BJ (cell line): ENCODE results near the gene SLC11A1. TPM values are rescaled to one million over a fixed set of nuclear protein-coding genes. Genes with fewer than 3 reads are reported as not detected.

Experiments
- CTCF ChIA-PET: fragments of 350-600 bp; formaldehyde crosslinking; extraction: SDS; loops from one replicate; lab custom pipeline; 2021; ENCODE audit warnings: antibody characterized with exemption, inconsistent platforms; lab: Yijun Ruan, JAX
- POLR2A ChIA-PET: fragments of 300-600 bp; sonication (Branson Sonifier 250); formaldehyde crosslinking; extraction: SDS; loops from one replicate; lab custom pipeline; 2021; ENCODE audit warnings: antibody characterized with exemption; lab: Charles Lee
- DNase-seq: peaks from one replicate; pipeline ENCODE4 v3.0.0-alpha.2; 2011; ENCODE audit warnings: low read depth
- H3K27me3 ChIP-seq: 2 replicates; pipeline ENCODE4 v1.6.0; 2011; ENCODE audit warnings: low read length; ENCODE audit not compliant: control insufficient read depth, insufficient read depth
- H3K36me3 ChIP-seq: 2 replicates; pipeline ENCODE4 v1.5.1; 2011; ENCODE audit warnings: low read length; ENCODE audit not compliant: control insufficient read depth, insufficient read depth
- H3K4me3 ChIP-seq: 2 replicates; pipeline ENCODE4 v1.5.1; 2011; ENCODE audit warnings: low read depth, mild to moderate bottlenecking, control low read depth, low read length
- polyA plus RNA-seq: library from polyadenylated mRNA; depleted of rRNA; stranded (reverse); fragments of >200 nt; gene quantifications from 2 replicates; pipeline ENCODE4 v1.2.3, GENCODE V29; 2011
- TF ChIP-seq, protein P1 (sequence below): IDR thresholded peaks from 2 replicates; pipeline ENCODE4 v1.5.1; 2011; ENCODE audit warnings: low read depth, mild to moderate bottlenecking, control low read depth, inconsistent platforms, low read length, moderate library complexity; ENCODE audit not compliant: insufficient read depth

SLC11A1 gene
- polyA plus RNA-seq, 1 experiment = 0.23 TPM

DNA sequence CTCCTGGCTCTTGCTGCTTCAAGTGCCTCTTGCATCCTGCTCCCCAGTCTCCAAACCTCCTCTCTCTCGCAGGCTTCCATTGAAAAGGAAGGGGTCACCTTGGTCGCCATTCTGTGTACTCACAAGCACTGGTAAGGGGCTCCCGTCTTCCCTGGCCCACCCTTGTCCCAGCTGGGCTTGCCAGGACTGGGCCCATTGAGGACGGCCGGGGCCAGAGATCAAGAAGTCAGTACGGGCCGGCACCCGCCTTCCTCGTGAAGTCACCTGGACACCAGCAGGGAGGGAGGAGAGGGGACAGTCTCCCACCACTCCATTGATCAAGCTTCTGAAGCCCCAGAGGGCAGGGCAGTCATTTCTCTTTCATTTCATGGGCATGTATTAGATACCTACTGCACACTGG is 41.4 kb upstream of the SLC11A1 start:
- Histone ChIP-seq H3K27me3 (no peaks in the 10 kb centered on the region), H3K4me3 (no peak overlapping the region), H3K36me3 (peaks cover 1% of the 10 kb centered on the region; the same call in 1 of the 2 replicates)
- POLR2A ChIA-PET = no interaction called here
- TF ChIP-seq, protein P1, sequence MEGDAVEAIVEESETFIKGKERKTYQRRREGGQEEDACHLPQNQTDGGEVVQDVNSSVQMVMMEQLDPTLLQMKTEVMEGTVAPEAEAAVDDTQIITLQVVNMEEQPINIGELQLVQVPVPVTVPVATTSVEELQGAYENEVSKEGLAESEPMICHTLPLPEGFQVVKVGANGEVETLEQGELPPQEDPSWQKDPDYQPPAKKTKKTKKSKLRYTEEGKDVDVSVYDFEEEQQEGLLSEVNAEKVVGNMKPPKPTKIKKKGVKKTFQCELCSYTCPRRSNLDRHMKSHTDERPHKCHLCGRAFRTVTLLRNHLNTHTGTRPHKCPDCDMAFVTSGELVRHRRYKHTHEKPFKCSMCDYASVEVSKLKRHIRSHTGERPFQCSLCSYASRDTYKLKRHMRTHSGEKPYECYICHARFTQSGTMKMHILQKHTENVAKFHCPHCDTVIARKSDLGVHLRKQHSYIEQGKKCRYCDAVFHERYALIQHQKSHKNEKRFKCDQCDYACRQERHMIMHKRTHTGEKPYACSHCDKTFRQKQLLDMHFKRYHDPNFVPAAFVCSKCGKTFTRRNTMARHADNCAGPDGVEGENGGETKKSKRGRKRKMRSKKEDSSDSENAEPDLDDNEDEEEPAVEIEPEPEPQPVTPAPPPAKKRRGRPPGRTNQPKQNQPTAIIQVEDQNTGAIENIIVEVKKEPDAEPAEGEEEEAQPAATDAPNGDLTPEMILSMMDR = no peak
- no peak for DNase-seq
- CTCF ChIA-PET = interaction anchor here (0.8 kb wide), 1 partner anchor 16 kb away, joined by 3 read pairs; the partner anchor contains the start of gene CATIP

GRCh38 chr2:218341381-218341780 is 40.7 kb upstream of the SLC11A1 start:
- ChIA-PET POLR2A (no interaction called here), CTCF (no interaction called here)
- TF ChIP-seq, protein P1 = no peak
- H3K36me3 ChIP-seq = peaks cover 1% of the 10 kb centered on the region; the same call in 1 of the 2 replicates
- DNase-seq = no peak
- no peaks in the 10 kb centered on the region for H3K27me3 ChIP-seq
- no peak overlapping the region for H3K4me3 ChIP-seq

- ChIA-PET POLR2A (no interaction called here), CTCF (interaction anchor here (2.9 kb wide), 1 partner anchor 13 kb away, joined by 21 read pairs; the partner anchor contains the start of gene CATIP)
- Histone ChIP-seq H3K36me3 (peaks cover 1% of the 10 kb centered on the region; the same call in 1 of the 2 replicates), H3K27me3 (no peaks in the 10 kb centered on the region), H3K4me3 (no peak overlapping the region)
- DNase-seq = no peak
- TF ChIP-seq, protein P1 = no peak
Measured at GRCh38 chr2:218342837-218343236, 39.2 kb upstream of the SLC11A1 start.

DNA sequence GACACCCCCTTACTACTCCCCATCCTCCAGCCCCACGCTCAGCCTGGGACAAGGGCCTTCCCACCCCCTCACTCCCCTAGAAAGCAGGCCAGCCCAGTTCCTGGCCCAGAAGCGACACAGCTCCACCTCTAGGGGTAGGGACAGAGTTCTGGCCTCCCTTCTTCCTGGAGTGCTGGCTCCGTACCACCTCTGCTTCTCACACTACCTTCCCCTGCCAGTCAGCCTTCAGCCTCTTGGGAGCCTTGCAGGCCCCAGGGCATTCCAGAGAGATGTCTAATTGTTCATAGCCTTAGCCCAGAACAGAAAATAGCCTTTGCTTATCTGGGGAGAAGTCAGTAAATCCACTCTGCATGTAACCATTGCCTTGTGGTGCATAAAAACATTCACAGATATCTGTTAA is 38.5 kb upstream of the SLC11A1 start:
- ChIA-PET CTCF (interaction anchor here (2.9 kb wide), 1 partner anchor 13 kb away, joined by 21 read pairs; the partner anchor contains the start of gene CATIP), POLR2A (no interaction called here)
- TF ChIP-seq, protein P1 = no peak
- H3K27me3 ChIP-seq = no peaks in the 10 kb centered on the region
- H3K36me3 ChIP-seq = peaks cover 1% of the 10 kb centered on the region; the same call in 1 of the 2 replicates
- no peak for DNase-seq
- H3K4me3 ChIP-seq = no peak overlapping the region

DNA sequence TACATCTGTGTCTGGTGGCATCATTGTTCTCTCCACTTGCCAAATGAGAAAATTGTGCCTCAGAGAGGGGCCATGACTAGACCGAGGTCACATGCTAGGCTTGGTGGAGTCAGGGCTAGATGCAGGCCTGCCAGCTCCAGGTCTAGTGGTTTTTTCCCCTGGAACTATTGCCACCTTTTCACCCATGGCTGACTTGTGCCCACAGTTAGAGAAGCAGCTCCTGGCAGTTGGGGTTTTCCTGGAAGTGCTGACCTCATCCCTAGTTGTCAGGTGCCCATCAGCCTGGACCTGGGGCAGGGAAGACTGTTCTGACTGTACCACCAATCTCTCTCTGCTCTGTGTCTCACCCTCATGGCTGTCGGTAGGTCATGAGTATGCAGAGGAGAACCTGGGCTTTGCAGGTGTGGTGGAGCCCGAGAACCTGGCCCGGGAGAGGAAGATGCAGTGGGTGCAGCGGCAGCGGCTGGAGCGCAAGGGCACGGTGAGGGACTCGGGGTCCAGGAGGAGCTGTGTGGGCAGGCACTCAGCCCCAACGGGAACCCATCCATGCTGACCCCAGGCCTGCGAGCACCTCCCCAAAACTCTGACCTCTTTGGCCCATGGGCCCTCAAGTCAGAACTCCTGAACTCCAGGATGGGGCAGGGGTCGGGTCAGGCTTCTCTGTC is 37.9 kb upstream of the SLC11A1 start:
- CTCF ChIA-PET = interaction anchor here (2.9 kb wide), 1 partner anchor 12 kb away, joined by 21 read pairs; the partner anchor contains the start of gene CATIP

More for the DNA sequence above, 37.9 kb upstream of the SLC11A1 start:
- no peak for DNase-seq
- TF ChIP-seq, protein P1 = no peak
- H3K4me3 ChIP-seq = no peak overlapping the region
- no peaks in the 10 kb centered on the region for H3K27me3 ChIP-seq
- POLR2A ChIA-PET = no interaction called here
- H3K36me3 ChIP-seq = peaks cover 1% of the 10 kb centered on the region; the same call in 1 of the 2 replicates
